Hippocampal formation (tissue), 2 donors: ENCODE results near the gene CCDC28B.

Source experiments
- DNase-seq, 2 donors: peaks; one replicate each; lab custom pipeline; 2025; lab: John Stamatoyannopoulos, UW

The CCDC28B gene

GRCh38 chr1:32221980-32222755 lies 21.8 kb downstream of the CCDC28B start, which contains the start of the genes EIF3I and TMEM234:
TSS of gene EIF3I (plus strand) at chr1:32222407. CDS start at chr1:32222442, 35 bp downstream.
TSS of gene TMEM234 (minus strand) at chr1:32222353. CDS start at chr1:32222322, 31 bp downstream.
- peak; percentile 77 to 84 for DNase-seq

GRCh38 chr1:32223683-32224082 lies 23.3 kb downstream of the CCDC28B start:
- no peak for DNase-seq

- no peak for DNase-seq
Observed at GRCh38 chr1:32224285-32224684, 23.9 kb downstream of the CCDC28B start.

GRCh38 chr1:32228771-32229170 lies 28.4 kb downstream of the CCDC28B start:
- DNase-seq, result no peak

- no peak for DNase-seq
Observed at GRCh38 chr1:32231843-32232432, 31.5 kb downstream of the CCDC28B start.

- DNase-seq, result no peak
Observed at GRCh38 chr1:32232558-32233304, 32.3 kb downstream of the CCDC28B start.

GRCh38 chr1:32234792-32235191 lies 34.4 kb downstream of the CCDC28B start:
- DNase-seq, result no peak

- no peak for DNase-seq
Observed at GRCh38 chr1:32239337-32239736, 38.9 kb downstream of the CCDC28B start.

GRCh38 chr1:32239790-32240139 lies 39.4 kb downstream of the CCDC28B start:
- no peak for DNase-seq

GRCh38 chr1:32240140-32240951 lies 40.0 kb downstream of the CCDC28B start:
- DNase-seq, result peak; percentile 4 to 44

GRCh38 chr1:32241001-32241763 lies 40.8 kb downstream of the CCDC28B start:
- DNase-seq, result peak; percentile 10 to 47

GRCh38 chr1:32242341-32242851 lies 42.0 kb downstream of the CCDC28B start:
- DNase-seq, result peak; percentile 36 to 58

GRCh38 chr1:32246888-32247273 lies 46.5 kb downstream of the CCDC28B start, which contains the start of gene FAM167B:
TSS of gene FAM167B (plus strand) at chr1:32247222. CDS start at chr1:32247422, 200 bp downstream.
- no peak for DNase-seq

- no peak for DNase-seq
Observed at GRCh38 chr1:32247452-32247851, 47.1 kb downstream of the CCDC28B start.

GRCh38 chr1:32247983-32248889 lies 47.8 kb downstream of the CCDC28B start:
- DNase-seq, result no peak

- no peak for DNase-seq
Observed at GRCh38 chr1:32249831-32250525, 49.6 kb downstream of the CCDC28B start.

GRCh38 chr1:32250893-32251716 lies 50.7 kb downstream of the CCDC28B start, which contains the start of gene LCK:
TSS of gene LCK (plus strand) at chr1:32251265. CDS start at chr1:32274330, 23,065 bp downstream.
- no peak for DNase-seq
